ENCODE measurements around the gene MRPL54.

MRPL54 gene

GRCh38 chr19:3762501-3763459 is at the start of gene MRPL54:
MRPL54 (plus strand) TSS chr19:3762682; CDS start chr19:3762701, 19 bp downstream.
- DNase-seq (ENCODE audit: low read depth in 2 of 3, low spot score in 2 of 3) = peak; percentile 93 to 99 (median 99)

GRCh38 chr19:3716147-3716668 is 46.3 kb upstream of the MRPL54 start:
- no peak for DNase-seq (ENCODE audit: low read depth in 2 of 3, low spot score in 2 of 3)

- DNase-seq (ENCODE audit: low read depth in 2 of 3, low spot score in 2 of 3) = no peak
Observed at GRCh38 chr19:3719868-3720267, 42.6 kb upstream of the MRPL54 start.

GRCh38 chr19:3720349-3720917 is 42.0 kb upstream of the MRPL54 start:
- DNase-seq (ENCODE audit: low read depth in 2 of 3, low spot score in 2 of 3) = no peak

- peak; percentile 68 to 75 (median 69) for DNase-seq (ENCODE audit: low read depth in 2 of 3, low spot score in 2 of 3)
Observed at GRCh38 chr19:3721131-3721886, 41.2 kb upstream of the MRPL54 start.

GRCh38 chr19:3721887-3722442 is 40.5 kb upstream of the MRPL54 start:
- DNase-seq (ENCODE audit: low read depth in 2 of 3, low spot score in 2 of 3) = no peak

GRCh38 chr19:3722443-3723109 is 39.9 kb upstream of the MRPL54 start:
- DNase-seq (ENCODE audit: low read depth in 2 of 3, low spot score in 2 of 3) = no peak

GRCh38 chr19:3723110-3723488 is 39.4 kb upstream of the MRPL54 start:
- DNase-seq (ENCODE audit: low read depth in 2 of 3, low spot score in 2 of 3) = no peak

GRCh38 chr19:3723883-3724282 is 38.6 kb upstream of the MRPL54 start:
- DNase-seq (ENCODE audit: low read depth in 2 of 3, low spot score in 2 of 3) = no peak

GRCh38 chr19:3725121-3725520 is 37.4 kb upstream of the MRPL54 start:
- no peak for DNase-seq (ENCODE audit: low read depth in 2 of 3, low spot score in 2 of 3)

GRCh38 chr19:3725640-3726310 is 36.7 kb upstream of the MRPL54 start:
- no peak for DNase-seq (ENCODE audit: low read depth in 2 of 3, low spot score in 2 of 3)

GRCh38 chr19:3730457-3730958 is 32.0 kb upstream of the MRPL54 start:
- no peak for DNase-seq (ENCODE audit: low read depth in 2 of 3, low spot score in 2 of 3)

- no peak for DNase-seq (ENCODE audit: low read depth in 2 of 3, low spot score in 2 of 3)
Observed at GRCh38 chr19:3732108-3732507, 30.4 kb upstream of the MRPL54 start.

- DNase-seq (ENCODE audit: low read depth in 2 of 3, low spot score in 2 of 3) = no peak
Observed at GRCh38 chr19:3733549-3734309, 28.8 kb upstream of the MRPL54 start.

GRCh38 chr19:3734310-3734600 is 28.2 kb upstream of the MRPL54 start:
- no peak for DNase-seq (ENCODE audit: low read depth in 2 of 3, low spot score in 2 of 3)

- DNase-seq (ENCODE audit: low read depth in 2 of 3, low spot score in 2 of 3) = no peak
Observed at GRCh38 chr19:3736106-3736724, 26.3 kb upstream of the MRPL54 start.

- DNase-seq (ENCODE audit: low read depth in 2 of 3, low spot score in 2 of 3) = no peak
Observed at GRCh38 chr19:3737487-3738205, 24.8 kb upstream of the MRPL54 start.

GRCh38 chr19:3738477-3739220 is 23.8 kb upstream of the MRPL54 start:
- DNase-seq (ENCODE audit: low read depth in 2 of 3, low spot score in 2 of 3) = no peak
